ENCODE results near the gene JMJD6.

The JMJD6 gene

GRCh38 chr17:76678330-76678729 lies 48.1 kb downstream of the JMJD6 start:
- no peak for DNase-seq

- no peak for DNase-seq
Observed at GRCh38 chr17:76677406-76677805, 49.0 kb downstream of the JMJD6 start.

- no peak for DNase-seq
Observed at GRCh38 chr17:76676629-76677028, 49.8 kb downstream of the JMJD6 start.

- no peak for DNase-seq
Observed at GRCh38 chr17:76675648-76676047, 50.8 kb downstream of the JMJD6 start.

GRCh38 chr17:76674600-76674999 lies 51.8 kb downstream of the JMJD6 start:
- no peak for DNase-seq

GRCh38 chr17:76673729-76674128 lies 52.7 kb downstream of the JMJD6 start:
- DNase-seq, result no peak

GRCh38 chr17:76672892-76673291 lies 53.5 kb downstream of the JMJD6 start:
- no peak for DNase-seq

- DNase-seq, result no peak
Observed at GRCh38 chr17:76672270-76672851, 54.0 kb downstream of the JMJD6 start.

GRCh38 chr17:76671912-76672262 lies 54.5 kb downstream of the JMJD6 start:
- no peak for DNase-seq

GRCh38 chr17:76671123-76671911 lies 55.1 kb downstream of the JMJD6 start:
- DNase-seq, result peak; percentile 100

- DNase-seq, result no peak
Observed at GRCh38 chr17:76670718-76671122, 55.7 kb downstream of the JMJD6 start.

- no peak for DNase-seq
Observed at GRCh38 chr17:76670020-76670717, 56.2 kb downstream of the JMJD6 start.

All from femur (tissue), 1 donor.